ENCODE data around the gene XNDC1N. TPM values are rescaled to one million over a fixed set of nuclear protein-coding genes. Genes with fewer than 3 reads are reported as not detected.

XNDC1N gene
- total RNA-seq, 1 donor from 2014 or later, result 7.6 TPM

DNA sequence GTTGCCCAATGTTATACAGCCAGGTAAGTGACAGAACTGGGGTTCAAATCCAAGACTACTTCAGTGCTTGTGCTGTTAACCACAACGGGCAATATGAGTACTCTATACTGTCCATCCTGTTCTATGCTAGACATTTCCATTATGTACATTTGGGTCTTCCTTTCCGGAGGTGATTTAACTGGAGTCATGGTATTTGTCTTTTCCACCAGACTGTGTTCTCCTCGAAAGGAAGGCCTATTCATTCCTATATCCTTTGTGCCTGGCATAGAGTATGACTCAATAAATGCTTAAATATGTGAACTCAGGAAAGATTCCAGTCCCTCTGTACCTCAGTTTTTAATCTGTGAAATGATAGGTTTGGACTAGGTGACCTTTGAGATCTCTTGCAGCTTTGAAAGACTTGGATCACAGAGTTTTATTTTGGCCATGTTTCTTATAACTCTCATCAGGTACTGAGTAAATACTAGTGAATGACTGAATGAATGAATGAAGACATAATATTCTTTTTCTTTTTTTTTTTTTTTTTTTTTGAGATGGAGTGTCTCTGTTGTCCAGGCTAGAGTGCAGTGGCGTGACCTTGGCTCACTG, 7.0 kb upstream of the XNDC1N start:
- Histone ChIP-seq H3K79me2 (ENCODE audit: insufficient read depth, low read length) (peaks cover 89% of the 10 kb centered on the region), H3K4me3 (ENCODE audit: insufficient read depth, low read depth, low read length) (no peak overlapping the region), H3K27me3 (ENCODE audit: insufficient read depth, low read length) (no peaks in the 10 kb centered on the region), H3K9ac (ENCODE audit: low read length) (no peak overlapping the region), H3K4me2 (ENCODE audit: low read length) (no peak overlapping the region), H3K27ac (ENCODE audit: low read depth, low read length) (no peak overlapping the region), H2AFZ (ENCODE audit: low read depth, low read length) (no peak overlapping the region), H3K4me1 (ENCODE audit: insufficient read depth, low read length) (peaks cover 37% of the 10 kb centered on the region), H4K20me1 (ENCODE audit: insufficient read depth, low read length) (peaks cover 58% of the 10 kb centered on the region), H3K9me3 (ENCODE audit: insufficient read depth, low read depth, low read length) (no peaks in the 10 kb centered on the region), H3K36me3 (ENCODE audit: insufficient read depth, low read length) (no peaks in the 10 kb centered on the region)
- H3K27me3 Mint-ChIP-seq (ENCODE audit: low read depth, unreplicated experiment), result no peaks in the 10 kb centered on the region
- DNase-seq (ENCODE audit: low read depth) (no peak), FAIRE-seq (no peak)
- H3K27ac Mint-ChIP-seq (ENCODE audit: unreplicated experiment), result no peak overlapping the region
- peaks cover 21% of the 10 kb centered on the region for H3K4me1 Mint-ChIP-seq (ENCODE audit: low read depth, unreplicated experiment)
- no peak overlapping the region for H3K4me3 Mint-ChIP-seq (ENCODE audit: unreplicated experiment)
- H3K36me3 Mint-ChIP-seq (ENCODE audit: low read depth, unreplicated experiment), result peaks cover 6% of the 10 kb centered on the region
- TF ChIP-seq EZH2 (IDR thresholded peaks at IDR 0.05; ENCODE audit: insufficient read depth, low read length), result no peak
- TF ChIP-seq, protein P1, sequence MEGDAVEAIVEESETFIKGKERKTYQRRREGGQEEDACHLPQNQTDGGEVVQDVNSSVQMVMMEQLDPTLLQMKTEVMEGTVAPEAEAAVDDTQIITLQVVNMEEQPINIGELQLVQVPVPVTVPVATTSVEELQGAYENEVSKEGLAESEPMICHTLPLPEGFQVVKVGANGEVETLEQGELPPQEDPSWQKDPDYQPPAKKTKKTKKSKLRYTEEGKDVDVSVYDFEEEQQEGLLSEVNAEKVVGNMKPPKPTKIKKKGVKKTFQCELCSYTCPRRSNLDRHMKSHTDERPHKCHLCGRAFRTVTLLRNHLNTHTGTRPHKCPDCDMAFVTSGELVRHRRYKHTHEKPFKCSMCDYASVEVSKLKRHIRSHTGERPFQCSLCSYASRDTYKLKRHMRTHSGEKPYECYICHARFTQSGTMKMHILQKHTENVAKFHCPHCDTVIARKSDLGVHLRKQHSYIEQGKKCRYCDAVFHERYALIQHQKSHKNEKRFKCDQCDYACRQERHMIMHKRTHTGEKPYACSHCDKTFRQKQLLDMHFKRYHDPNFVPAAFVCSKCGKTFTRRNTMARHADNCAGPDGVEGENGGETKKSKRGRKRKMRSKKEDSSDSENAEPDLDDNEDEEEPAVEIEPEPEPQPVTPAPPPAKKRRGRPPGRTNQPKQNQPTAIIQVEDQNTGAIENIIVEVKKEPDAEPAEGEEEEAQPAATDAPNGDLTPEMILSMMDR (IDR thresholded peaks at IDR 0.05; ENCODE audit: insufficient read depth, low read depth, low read length), result no peak
- H3K9me3 Mint-ChIP-seq (ENCODE audit: unreplicated experiment), result no peaks in the 10 kb centered on the region

DNA sequence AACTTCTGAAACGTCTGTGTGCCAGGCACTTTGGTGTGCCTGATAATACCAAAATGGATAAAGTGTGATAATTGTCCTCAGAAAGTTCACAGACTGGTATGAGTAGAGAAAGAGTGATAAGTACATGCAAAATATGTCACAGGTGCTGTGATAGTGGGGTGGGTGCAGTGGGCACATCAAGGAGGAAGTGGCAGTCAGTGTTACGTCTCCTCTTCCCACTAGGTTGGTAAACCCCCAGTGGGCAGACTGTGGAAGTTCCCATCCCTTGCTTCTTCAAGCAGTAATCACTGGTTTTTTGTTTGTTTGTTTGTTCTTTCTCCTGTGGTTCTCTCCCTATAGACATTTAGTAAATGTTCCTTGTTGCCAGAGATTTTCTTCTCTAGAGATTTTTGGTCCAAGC, 5.8 kb upstream of the XNDC1N start:
- DNase-seq (ENCODE audit: low read depth) (no peak), FAIRE-seq (no peak)
- Histone ChIP-seq H3K27ac (ENCODE audit: low read depth, low read length) (no peak overlapping the region), H4K20me1 (ENCODE audit: insufficient read depth, low read length) (peaks cover 70% of the 10 kb centered on the region), H2AFZ (ENCODE audit: low read depth, low read length) (no peak overlapping the region), H3K4me2 (ENCODE audit: low read length) (no peak overlapping the region), H3K36me3 (ENCODE audit: insufficient read depth, low read length) (no peaks in the 10 kb centered on the region), H3K27me3 (ENCODE audit: insufficient read depth, low read length) (no peaks in the 10 kb centered on the region), H3K79me2 (ENCODE audit: insufficient read depth, low read length) (peaks cover 89% of the 10 kb centered on the region), H3K4me3 (ENCODE audit: insufficient read depth, low read depth, low read length) (no peak overlapping the region), H3K4me1 (ENCODE audit: insufficient read depth, low read length) (peaks cover 43% of the 10 kb centered on the region), H3K9ac (ENCODE audit: low read length) (no peak overlapping the region), H3K9me3 (ENCODE audit: insufficient read depth, low read depth, low read length) (no peaks in the 10 kb centered on the region)
- no peak overlapping the region for H3K27ac Mint-ChIP-seq (ENCODE audit: unreplicated experiment)
- no peaks in the 10 kb centered on the region for H3K9me3 Mint-ChIP-seq (ENCODE audit: unreplicated experiment)
- peaks cover 24% of the 10 kb centered on the region for H3K4me1 Mint-ChIP-seq (ENCODE audit: low read depth, unreplicated experiment)
- no peaks in the 10 kb centered on the region for H3K27me3 Mint-ChIP-seq (ENCODE audit: low read depth, unreplicated experiment)
- peaks cover 5% of the 10 kb centered on the region for H3K36me3 Mint-ChIP-seq (ENCODE audit: low read depth, unreplicated experiment)
- H3K4me3 Mint-ChIP-seq (ENCODE audit: unreplicated experiment), result no peak overlapping the region
- no peak for TF ChIP-seq EZH2 (IDR thresholded peaks at IDR 0.05; ENCODE audit: insufficient read depth, low read length)
- TF ChIP-seq, protein P1 (IDR thresholded peaks at IDR 0.05; ENCODE audit: insufficient read depth, low read depth, low read length), result no peak

DNA sequence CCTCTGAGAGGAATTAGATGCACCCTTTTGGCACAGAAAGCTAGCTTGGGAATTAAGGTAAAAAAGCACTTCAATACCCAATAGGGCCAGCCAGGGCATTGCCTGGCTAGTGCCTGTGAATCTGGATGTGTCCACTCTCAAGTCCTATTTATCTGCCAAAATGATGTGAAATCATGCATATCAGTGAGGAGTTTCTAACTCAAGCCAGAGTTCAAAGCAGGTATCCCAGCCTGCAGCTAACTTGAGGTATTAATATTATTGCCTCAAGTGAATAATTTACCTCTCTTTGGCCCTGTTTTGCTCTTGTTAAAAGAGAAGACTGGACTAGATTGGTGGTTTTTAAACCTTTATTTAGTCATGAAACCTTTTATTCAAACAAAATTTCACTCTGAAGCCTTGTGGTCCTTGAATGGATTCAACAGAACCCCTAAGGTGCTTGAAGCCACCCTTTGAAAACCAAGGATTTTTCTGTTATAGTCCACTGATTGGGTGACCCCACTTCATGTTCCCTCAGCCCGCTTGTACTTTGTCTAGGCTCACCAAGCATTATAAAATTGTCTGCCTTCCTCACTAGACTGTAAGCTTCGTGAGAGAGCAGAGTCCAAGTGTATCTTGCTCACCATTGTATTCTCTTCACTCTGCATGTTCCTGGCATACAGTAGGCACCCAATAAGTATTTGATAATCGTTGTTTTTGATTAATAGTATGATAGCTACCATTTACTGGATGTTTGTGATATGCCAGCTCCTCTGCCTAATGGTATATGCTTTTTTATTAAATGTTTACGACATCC, 4.9 kb upstream of the XNDC1N start:
- Mint-ChIP-seq H3K4me3 (ENCODE audit: unreplicated experiment) (no peak overlapping the region), H3K4me1 (ENCODE audit: low read depth, unreplicated experiment) (peaks cover 24% of the 10 kb centered on the region), H3K36me3 (ENCODE audit: low read depth, unreplicated experiment) (peaks cover 3% of the 10 kb centered on the region), H3K27ac (ENCODE audit: unreplicated experiment) (no peak overlapping the region), H3K9me3 (ENCODE audit: unreplicated experiment) (no peaks in the 10 kb centered on the region), H3K27me3 (ENCODE audit: low read depth, unreplicated experiment) (no peaks in the 10 kb centered on the region)
- no peak for DNase-seq (ENCODE audit: low read depth)
- Histone ChIP-seq H3K9ac (ENCODE audit: low read length) (no peak overlapping the region), H2AFZ (ENCODE audit: low read depth, low read length) (no peak overlapping the region), H3K36me3 (ENCODE audit: insufficient read depth, low read length) (no peaks in the 10 kb centered on the region), H3K4me1 (ENCODE audit: insufficient read depth, low read length) (peaks cover 43% of the 10 kb centered on the region), H3K27ac (ENCODE audit: low read depth, low read length) (no peak overlapping the region), H3K27me3 (ENCODE audit: insufficient read depth, low read length) (no peaks in the 10 kb centered on the region), H3K4me3 (ENCODE audit: insufficient read depth, low read depth, low read length) (no peak overlapping the region), H3K79me2 (ENCODE audit: insufficient read depth, low read length) (peaks cover 88% of the 10 kb centered on the region), H3K9me3 (ENCODE audit: insufficient read depth, low read depth, low read length) (no peaks in the 10 kb centered on the region), H3K4me2 (ENCODE audit: low read length) (no peak overlapping the region), H4K20me1 (ENCODE audit: insufficient read depth, low read length) (peaks cover 73% of the 10 kb centered on the region)
- no peak for TF ChIP-seq EZH2 (IDR thresholded peaks at IDR 0.05; ENCODE audit: insufficient read depth, low read length)
- TF ChIP-seq, protein P1 (IDR thresholded peaks at IDR 0.05; ENCODE audit: insufficient read depth, low read depth, low read length), result no peak
- no peak for FAIRE-seq
